Measurements from ENCODE around the gene ZNF350. TPM values are rescaled to one million over a fixed set of nuclear protein-coding genes. Genes with fewer than 3 reads are reported as not detected.

Gene ZNF350
- total and polyA plus RNA-seq, 2 of the 13 experiments (the other 11 are each of a cell fraction or from before 2014, with no cell fraction given): 3.7 to 6.9 TPM

- no peak for TF ChIP-seq LRRFIP1 (CRISPR knock-in tag; conservative IDR thresholded peaks at IDR 0.05)
- no peak for TF ChIP-seq ZNF614 (CRISPR knock-in tag; IDR thresholded peaks at IDR 0.05; ENCODE audit: borderline replicate concordance)
- peak; percentile 56; the same call in 1 of the 2 replicates for TF ChIP-seq MTA1 (CRISPR knock-in tag; IDR thresholded peaks at IDR 0.05; ENCODE audit: borderline replicate concordance)
- TF ChIP-seq GTF2F1 (IDR thresholded peaks at IDR 0.05; ENCODE audit: low read length): no peak
- TF ChIP-seq PAXIP1 (CRISPR knock-in tag; conservative IDR thresholded peaks at IDR 0.05): peak; percentile 53; the same call in 1 of the 2 replicates
- TF ChIP-seq BCL3 (CRISPR knock-in tag; IDR thresholded peaks at IDR 0.05): no peak; the same call in 1 of the 2 replicates
- TF ChIP-seq ATF6 (CRISPR knock-in tag; conservative IDR thresholded peaks at IDR 0.05): no peak
- no peak for TF ChIP-seq KDM6A (CRISPR knock-in tag; IDR thresholded peaks at IDR 0.05; ENCODE audit: low read depth)
- TF ChIP-seq NFE2 (CRISPR knock-in tag; IDR thresholded peaks at IDR 0.05): no peak
- TF ChIP-seq NFKB2 (CRISPR knock-in tag; IDR thresholded peaks at IDR 0.05; ENCODE audit: borderline replicate concordance): 0 out of 2 replicates have a peak, but pooled peaks have one; percentile 17
- TF ChIP-seq ZNF101 (CRISPR knock-in tag; IDR thresholded peaks at IDR 0.05; ENCODE audit: borderline replicate concordance, low read depth): no peak
- TF ChIP-seq ZNF414 (CRISPR knock-in tag; IDR thresholded peaks at IDR 0.05): no peak
- TF ChIP-seq UBTF (CRISPR knock-in tag; IDR thresholded peaks at IDR 0.05): peak; percentile 27; the same call in 1 of the 2 replicates
- TF ChIP-seq ZFP62 (CRISPR knock-in tag; IDR thresholded peaks at IDR 0.05): no peak
- TF ChIP-seq ZBTB21 (CRISPR knock-in tag; IDR thresholded peaks at IDR 0.05): no peak
- no peak for TF ChIP-seq EED (CRISPR knock-in tag; IDR thresholded peaks at IDR 0.05)
Observed at GRCh38 chr19:52007806-52008557, 21.3 kb upstream of the ZNF350 start, which contains the start of gene ZNF615 (continued).

Measured in HepG2 (cell line).